ENCODE measurements around the gene IGSF8.
"Not testable (repeated sequence)": the region's sequence is repeated elsewhere in the genome, so short reads cannot be mapped to it uniquely, and the experiment has no call there.

Gene IGSF8

GRCh38 chr1:160127381-160127780, 29.0 kb upstream of the IGSF8 start:
- DNase-seq, result no peak

DNA sequence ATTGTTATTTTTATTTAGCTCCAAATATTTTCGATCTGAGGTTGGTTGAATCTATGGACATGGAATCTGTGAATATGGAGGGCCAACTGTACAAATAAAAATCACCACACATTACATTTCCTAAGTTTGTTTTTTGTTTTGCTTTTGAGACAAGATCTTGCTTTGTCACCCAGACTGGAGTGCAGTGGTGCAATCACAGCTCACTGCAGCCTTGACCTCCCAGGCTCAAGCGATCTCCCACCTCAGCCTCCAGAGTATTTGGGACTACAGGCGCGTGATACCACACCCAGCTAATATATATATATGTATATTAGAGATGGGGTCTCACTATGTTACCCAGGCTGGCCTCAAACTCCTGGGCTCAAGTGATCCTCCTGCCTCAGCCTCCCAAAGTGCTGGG, 27.9 kb upstream of the IGSF8 start:
- not testable (repeated sequence) for DNase-seq

GRCh38 chr1:160125746-160126145, 27.3 kb upstream of the IGSF8 start:
- peak in 3 of 4 experiments; percentile 21 to 51 (median 37) for DNase-seq

GRCh38 chr1:160124705-160125478, 26.5 kb upstream of the IGSF8 start:
- peak in 2 of 4 experiments; percentile 22 to 52 for DNase-seq

- no peak for DNase-seq
Measured at GRCh38 chr1:160123726-160124125, 25.3 kb upstream of the IGSF8 start.

DNA sequence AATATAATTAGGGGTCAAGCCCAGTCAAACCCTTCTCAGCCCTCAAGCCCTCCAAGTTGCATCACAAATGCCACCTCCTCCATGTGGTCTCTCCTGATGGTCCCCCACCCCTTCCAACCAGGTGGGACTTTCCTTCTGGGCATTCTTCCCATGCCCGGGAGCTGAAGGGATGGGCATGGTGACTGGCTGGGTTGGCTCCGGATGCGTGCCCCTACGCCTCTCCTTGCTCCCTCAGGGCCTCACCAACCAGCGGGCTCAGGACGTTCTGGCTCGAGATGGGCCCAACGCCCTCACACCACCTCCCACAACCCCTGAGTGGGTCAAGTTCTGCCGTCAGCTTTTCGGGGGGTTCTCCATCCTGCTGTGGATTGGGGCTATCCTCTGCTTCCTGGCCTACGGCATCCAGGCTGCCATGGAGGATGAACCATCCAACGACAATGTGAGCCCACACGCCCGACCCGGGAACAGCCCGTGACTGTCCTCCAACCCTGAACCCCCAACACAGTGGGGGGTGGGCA, 24.6 kb upstream of the IGSF8 start:
- DNase-seq, result no peak

DNA sequence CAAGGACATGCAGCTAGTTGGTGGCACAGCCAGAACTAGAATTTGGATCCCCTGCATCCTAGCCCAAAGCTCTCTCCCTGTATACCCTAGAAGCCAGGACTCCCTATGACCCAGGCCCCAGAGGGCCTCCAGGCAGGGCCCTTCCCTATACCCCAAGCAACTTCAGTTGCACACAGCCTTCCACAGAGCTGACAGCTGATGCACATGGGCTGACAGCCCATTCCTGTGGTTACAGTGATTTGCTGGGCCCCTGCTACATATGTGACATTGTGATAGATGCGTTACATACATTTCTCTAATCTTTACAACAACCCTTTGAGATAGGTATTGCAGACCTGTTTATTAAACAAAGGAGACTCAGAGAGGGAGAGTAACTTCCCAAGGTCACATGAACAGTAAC, 23.0 kb upstream of the IGSF8 start:
- no peak for DNase-seq

DNA sequence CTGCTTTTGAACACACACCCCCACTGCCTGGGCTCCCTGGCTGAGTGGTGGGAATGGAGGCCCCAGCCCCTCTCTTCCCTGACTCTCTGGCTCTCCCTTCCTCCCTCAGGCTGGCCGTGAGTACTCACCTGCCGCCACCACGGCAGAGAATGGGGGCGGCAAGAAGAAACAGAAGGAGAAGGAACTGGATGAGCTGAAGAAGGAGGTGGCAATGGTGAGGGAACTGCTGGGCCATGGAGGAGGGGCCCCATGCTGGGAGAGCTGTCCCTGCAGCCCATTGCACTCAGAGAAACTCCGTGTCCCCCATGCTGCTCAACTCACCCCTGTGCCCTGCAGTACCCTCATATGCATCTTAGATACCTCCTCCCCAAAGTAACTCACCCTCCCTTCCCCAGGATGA, 22.4 kb upstream of the IGSF8 start:
- DNase-seq, result no peak

DNA sequence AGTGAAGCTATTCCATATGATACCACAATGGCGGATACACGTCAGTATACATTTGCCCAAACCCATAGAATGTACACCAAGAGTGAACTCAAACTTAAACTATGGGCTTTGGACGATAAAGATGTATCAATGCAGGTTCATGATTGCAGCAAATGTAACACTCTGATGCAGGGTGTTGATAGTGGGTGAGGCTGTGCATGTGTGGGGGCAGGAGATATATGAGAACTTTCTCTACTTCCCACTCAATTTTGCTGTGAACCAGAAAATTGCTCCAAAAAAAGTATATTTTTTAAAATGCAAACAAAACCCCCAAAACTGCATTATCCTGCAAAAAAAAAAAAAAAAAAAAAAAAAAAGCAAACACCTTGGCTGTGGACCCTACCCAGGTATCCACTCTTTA, 20.5 kb upstream of the IGSF8 start:
- DNase-seq, result no peak

DNA sequence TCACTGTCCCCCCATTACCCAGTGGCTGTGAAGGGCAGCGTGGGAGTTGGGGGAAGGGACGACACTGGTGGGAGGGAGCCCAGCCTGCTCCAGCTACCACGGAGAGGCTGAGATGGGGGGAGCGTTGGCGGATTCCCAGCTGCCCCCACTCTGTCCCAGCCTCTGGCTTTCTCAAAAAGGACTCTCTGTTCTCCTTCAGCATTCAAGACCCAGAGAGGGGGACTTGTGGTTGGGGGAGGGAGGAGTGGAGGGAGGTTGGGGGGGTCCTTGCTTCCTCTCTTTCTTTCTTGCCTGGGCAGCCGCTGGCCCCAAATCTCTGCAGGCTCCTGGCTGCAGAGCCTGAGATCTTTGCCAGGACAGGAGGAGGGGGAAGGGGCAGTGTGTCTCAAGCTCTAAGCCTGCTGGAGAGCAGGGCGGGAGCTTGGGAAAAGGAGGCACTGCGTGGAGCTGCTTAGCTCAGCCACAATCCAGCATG, 19.3 kb upstream of the IGSF8 start:
- no peak for DNase-seq

DNA sequence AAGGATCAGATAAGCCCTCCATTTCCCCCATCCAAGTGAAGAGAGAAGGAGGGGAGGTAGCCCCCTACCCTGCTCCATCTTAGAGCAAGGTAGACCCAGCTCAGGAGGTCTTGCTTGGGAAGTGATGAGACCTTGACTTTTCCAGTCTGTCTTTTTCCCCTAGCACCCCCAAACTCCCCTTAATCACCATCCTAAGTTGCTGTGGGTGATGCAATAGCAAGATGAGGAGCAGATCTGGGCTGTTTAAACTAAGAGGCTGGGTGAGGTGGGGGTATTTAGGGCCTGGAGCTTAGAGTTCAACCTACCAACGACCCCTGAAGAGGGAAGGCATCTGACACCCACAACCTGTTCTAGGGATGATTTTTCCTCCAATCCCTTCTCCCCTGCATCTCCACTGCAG, 18.9 kb upstream of the IGSF8 start:
- DNase-seq, result no peak

GRCh38 chr1:160116283-160117147, 18.1 kb upstream of the IGSF8 start:
- DNase-seq, result no peak

DNA sequence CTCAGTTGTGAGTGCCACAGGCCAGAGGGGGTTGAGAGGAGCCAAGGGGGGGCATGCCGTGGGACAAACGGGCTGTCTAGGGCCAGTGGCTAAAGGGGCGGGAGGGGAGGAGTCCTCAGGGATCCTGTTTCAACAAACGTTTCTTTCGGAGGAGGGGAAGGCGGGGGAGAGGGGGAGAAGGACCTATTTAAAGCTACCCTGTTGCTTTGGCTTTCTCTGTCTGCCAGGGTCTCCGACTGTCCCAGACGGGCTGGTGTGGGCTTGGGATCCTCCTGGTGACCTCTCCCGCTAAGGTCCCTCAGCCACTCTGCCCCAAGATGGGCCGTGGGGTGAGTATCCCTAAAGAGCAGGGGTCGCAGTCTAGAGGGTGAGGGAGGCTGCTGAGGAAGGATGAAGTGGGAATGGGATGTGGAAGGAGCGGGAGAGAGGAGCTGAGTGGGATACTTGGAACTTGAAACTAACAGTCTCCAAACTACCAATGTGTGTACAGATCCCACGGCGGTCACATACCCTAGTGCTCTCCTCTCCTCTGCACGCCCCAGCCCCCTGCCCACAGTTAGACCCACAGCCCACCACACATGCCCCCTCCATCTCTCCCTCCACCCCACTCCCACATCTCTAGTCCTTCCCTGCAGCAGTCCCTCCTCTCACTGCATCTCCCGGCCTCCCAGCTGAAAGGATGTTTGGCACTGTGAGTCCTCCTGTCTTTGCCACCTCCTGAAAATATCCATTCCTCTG, 17.3 kb upstream of the IGSF8 start, which contains the start of gene ATP1A2:
Gene ATP1A2, plus strand, starts transcription at position 215 of the 738 bp plus-strand sequence. Its CDS starts 103 bp downstream, at position 318.
- DNase-seq, result no peak

GRCh38 chr1:160114085-160114484, 15.7 kb upstream of the IGSF8 start:
- no peak for DNase-seq

DNA sequence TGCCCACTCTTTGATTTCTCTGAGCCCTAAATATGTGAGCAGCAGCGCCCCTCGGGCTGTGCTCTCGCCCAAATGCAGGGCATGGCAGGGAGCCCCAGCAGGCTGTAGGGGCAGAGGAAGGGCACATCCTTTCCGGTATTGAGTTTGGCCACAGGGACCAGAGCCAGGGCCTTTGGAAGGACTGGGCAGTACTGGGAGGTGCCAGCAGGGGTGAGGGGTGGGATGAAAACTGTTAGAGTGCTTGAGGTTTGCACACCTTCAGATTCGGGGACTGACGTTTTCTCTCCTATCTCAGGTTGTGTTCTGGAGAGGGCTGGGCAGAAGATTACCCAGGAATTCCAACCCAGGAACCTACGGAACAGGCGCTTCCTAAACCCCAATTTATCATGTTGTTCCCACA, 15.0 kb upstream of the IGSF8 start:
- no peak for DNase-seq

DNA sequence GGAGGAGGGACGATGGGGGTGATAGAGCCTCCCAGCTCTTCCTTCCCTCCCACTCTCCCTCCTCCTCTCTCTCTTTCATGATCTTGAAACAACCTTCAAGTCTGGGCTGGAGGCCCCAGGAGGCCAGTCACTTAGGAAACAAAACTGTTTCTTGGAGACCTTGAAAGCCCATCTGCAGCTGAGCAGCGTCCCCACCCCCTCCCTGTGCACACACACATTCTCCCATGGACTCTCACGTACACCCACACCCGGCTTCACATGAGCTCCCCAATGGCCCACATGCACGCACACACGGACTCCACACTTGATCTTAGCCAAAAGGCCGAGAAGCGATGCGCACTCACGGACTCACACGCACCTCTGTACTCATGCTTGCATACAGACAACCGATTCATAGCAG, 13.9 kb upstream of the IGSF8 start:
- DNase-seq, result no peak

- not testable (repeated sequence) for DNase-seq
Measured at GRCh38 chr1:160111462-160111861, 13.0 kb upstream of the IGSF8 start.

GRCh38 chr1:160109686-160110085, 11.3 kb upstream of the IGSF8 start:
- DNase-seq, result no peak

- DNase-seq, result peak; percentile 69 to 88 (median 80)
Measured at GRCh38 chr1:160108888-160109662, 10.7 kb upstream of the IGSF8 start.

DNA sequence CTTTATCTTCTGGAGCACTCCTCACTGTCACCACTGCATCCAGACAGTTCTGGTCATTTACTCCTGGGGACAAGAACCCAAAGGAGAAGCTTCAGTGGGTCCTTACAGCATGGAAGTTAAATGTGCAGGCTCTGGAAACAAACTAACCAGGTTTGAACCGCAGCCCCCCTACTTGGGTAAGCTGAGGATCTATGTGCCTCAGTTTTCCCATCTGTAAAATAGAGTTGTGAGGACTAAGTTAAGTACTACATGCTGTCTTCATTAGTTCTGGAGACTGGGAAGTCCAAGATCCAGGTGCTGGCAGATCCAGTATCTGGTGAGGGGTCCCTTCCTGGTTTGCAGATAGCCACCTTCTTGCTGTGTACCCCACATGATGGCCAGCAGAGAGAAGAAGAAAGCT, 9.1 kb upstream of the IGSF8 start:
- no peak for DNase-seq

DNA sequence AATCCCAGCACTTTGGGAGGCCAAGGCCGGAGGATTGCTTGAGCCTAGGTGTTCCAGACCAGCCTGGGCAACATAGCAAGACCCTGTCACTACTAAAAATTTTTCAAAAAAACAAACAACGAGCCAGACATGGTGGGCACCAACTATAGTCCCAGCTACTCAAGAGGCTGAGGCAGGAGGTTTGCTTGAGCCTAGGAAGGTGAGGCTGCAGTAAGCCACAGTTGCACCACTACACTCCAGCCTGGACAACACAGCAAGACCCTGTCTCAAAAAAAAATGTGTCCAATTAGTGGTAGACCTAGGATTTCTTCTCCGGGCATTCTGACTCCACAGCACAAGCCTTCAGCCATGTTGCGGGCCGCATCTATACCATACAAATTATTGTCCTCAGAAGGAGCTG, 6.7 kb upstream of the IGSF8 start:
- DNase-seq, result no peak

GRCh38 chr1:160104486-160104885, 6.1 kb upstream of the IGSF8 start:
- DNase-seq, result peak; percentile 70 to 87 (median 82)
